SK-N-SH treated with all-trans-retinoic acid at 6 μM for 48 hours (cell line): Measurements from ENCODE around the gene B3GNT3.

Experiments
- ATAC-seq: fragments of 200-7000 bp; cut with Tn5 transposase; 3 replicates; pipeline ENCODE4 v1.9.1; 2020; ENCODE audit warnings: mild to moderate bottlenecking, moderate library complexity
- BACH2 ChIP-seq: fragments of 250-450 bp; sonication (Bioruptor Pico); IDR thresholded peaks from 2 replicates; pipeline ENCODE4 v1.9.0; 2021; ENCODE audit warnings: mild to moderate bottlenecking, borderline replicate concordance
- CREB5 ChIP-seq: fragments of 250-450 bp; sonication (Bioruptor Pico); IDR thresholded peaks from 2 replicates; pipeline ENCODE4 v1.5.1; 2020; ENCODE audit warnings: low read depth, mild to moderate bottlenecking, moderate library complexity
- CSDC2 ChIP-seq: fragments of 250-450 bp; sonication (Bioruptor Pico); IDR thresholded peaks from 2 replicates; pipeline ENCODE4 v1.5.0; 2020; ENCODE audit warnings: mild to moderate bottlenecking, moderate library complexity
- CSRNP3 ChIP-seq: fragments of 250-450 bp; sonication (Bioruptor Pico); IDR thresholded peaks from 2 replicates; pipeline ENCODE4 v1.5.1; 2021; ENCODE audit warnings: mild to moderate bottlenecking, moderate library complexity
- ESRRG ChIP-seq: fragments of 250-450 bp; sonication (Bioruptor Pico); IDR thresholded peaks from 2 replicates; pipeline ENCODE4 v1.6.1; 2021; ENCODE audit warnings: mild to moderate bottlenecking
- GLIS3 ChIP-seq: fragments of 250-450 bp; sonication (Bioruptor Pico); IDR thresholded peaks from 2 replicates; pipeline ENCODE4 v1.5.0; 2020; ENCODE audit warnings: mild to moderate bottlenecking, moderate library complexity
- ISL1 ChIP-seq: fragments of 250-450 bp; sonication (Bioruptor Pico); IDR thresholded peaks from 2 replicates; pipeline ENCODE4 v2.1.2; 2022; ENCODE audit warnings: mild to moderate bottlenecking, moderate library complexity
- OSR1 ChIP-seq: fragments of 250-450 bp; sonication (Bioruptor Pico); IDR thresholded peaks from 2 replicates; pipeline ENCODE4 v1.8.0; 2022; ENCODE audit warnings: moderate library complexity, mild to moderate bottlenecking, inconsistent platforms
- PATZ1 ChIP-seq: fragments of 250-450 bp; sonication (Bioruptor Pico); IDR thresholded peaks from 2 replicates; pipeline ENCODE4 v1.8.0; 2020; ENCODE audit warnings: mild to moderate bottlenecking, moderate library complexity, borderline replicate concordance
- POU6F1 ChIP-seq: fragments of 250-450 bp; sonication (Bioruptor Pico); IDR thresholded peaks from 2 replicates; pipeline ENCODE4 v1.8.0; 2021; ENCODE audit warnings: low read depth, mild to moderate bottlenecking, moderate library complexity, borderline replicate concordance
- RARB ChIP-seq: fragments of 250-450 bp; sonication (Bioruptor Pico); IDR thresholded peaks from 2 replicates; pipeline ENCODE4 v1.8.0; 2021; ENCODE audit warnings: mild to moderate bottlenecking, moderate library complexity
- SNAI2 ChIP-seq: fragments of 250-450 bp; sonication (Bioruptor Pico); IDR thresholded peaks from 2 replicates; pipeline ENCODE4 v1.5.0; 2020; ENCODE audit warnings: mild to moderate bottlenecking, moderate library complexity
- TCF4 ChIP-seq: fragments of 250-450 bp; sonication (Bioruptor Pico); IDR thresholded peaks from 2 replicates; pipeline ENCODE4 v1.8.0; 2021; ENCODE audit warnings: mild to moderate bottlenecking, moderate library complexity, borderline replicate concordance
- TOX ChIP-seq: fragments of 250-450 bp; sonication (Bioruptor Pico); IDR thresholded peaks from 2 replicates; pipeline ENCODE4 v1.8.0; 2021; ENCODE audit warnings: mild to moderate bottlenecking, moderate library complexity, borderline replicate concordance
- TSHZ2 ChIP-seq: fragments of 250-450 bp; sonication (Bioruptor Pico); IDR thresholded peaks from 2 replicates; pipeline ENCODE4 v1.5.0; 2020; ENCODE audit warnings: mild to moderate bottlenecking, moderate library complexity
- ZFP3 ChIP-seq: fragments of 250-450 bp; sonication (Bioruptor Pico); IDR thresholded peaks from 2 replicates; pipeline ENCODE4 v1.5.0; 2020; ENCODE audit warnings: mild to moderate bottlenecking, moderate library complexity
- ZFP30 ChIP-seq: fragments of 450-650 bp; formaldehyde crosslinking; IDR thresholded peaks from 2 replicates; pipeline ENCODE4 v1.5.0; 2022; ENCODE audit warnings: mild to moderate bottlenecking, moderate library complexity
- ZNF565 ChIP-seq: fragments of 450-650 bp; formaldehyde crosslinking; conservative IDR thresholded peaks from 2 replicates; pipeline ENCODE4 v1.5.0; 2020; ENCODE audit warnings: low read depth, mild to moderate bottlenecking, moderate library complexity
- ZNF8 ChIP-seq: fragments of 450-650 bp; formaldehyde crosslinking; IDR thresholded peaks from 2 replicates; pipeline ENCODE4 v1.5.0; 2020; ENCODE audit warnings: mild to moderate bottlenecking, moderate library complexity

B3GNT3 gene

GRCh38 chr19:17805427-17805826, 10.5 kb downstream of the B3GNT3 start (continued):
- TF ChIP-seq POU6F1 (CRISPR knock-in tag): no peak
- no peak for TF ChIP-seq ZNF8 (CRISPR knock-in tag)
- TF ChIP-seq TOX (CRISPR knock-in tag): no peak
- TF ChIP-seq ESRRG (CRISPR knock-in tag): no peak

- ATAC-seq: no peak
- no peak for TF ChIP-seq CSRNP3 (CRISPR knock-in tag)
- TF ChIP-seq PATZ1: no peak
- TF ChIP-seq OSR1: no peak
- no peak for TF ChIP-seq TSHZ2 (CRISPR knock-in tag)
- no peak for TF ChIP-seq ZFP30
- no peak for TF ChIP-seq SNAI2 (CRISPR knock-in tag)
- TF ChIP-seq CSDC2 (CRISPR knock-in tag): no peak
- TF ChIP-seq ESRRG (CRISPR knock-in tag): no peak
- no peak for TF ChIP-seq GLIS3
- TF ChIP-seq POU6F1 (CRISPR knock-in tag): no peak
- no peak for TF ChIP-seq RARB (CRISPR knock-in tag)
- TF ChIP-seq ZFP3 (CRISPR knock-in tag): no peak
- no peak for TF ChIP-seq ISL1 (CRISPR knock-in tag)
- TF ChIP-seq ZNF8 (CRISPR knock-in tag): no peak
- no peak for TF ChIP-seq BACH2 (CRISPR knock-in tag)
- TF ChIP-seq ZNF565: no peak
These were observed 12.0 kb downstream of the B3GNT3 start for GRCh38 chr19:17806945-17807344.

GRCh38 chr19:17807731-17808316, 12.9 kb downstream of the B3GNT3 start:
- no peak for ATAC-seq
- TF ChIP-seq CREB5 (CRISPR knock-in tag) (no peak), OSR1 (no peak), TCF4 (CRISPR knock-in tag) (no peak), BACH2 (CRISPR knock-in tag) (no peak), ISL1 (CRISPR knock-in tag) (no peak)
